Endothelial cell of umbilical vein (primary cell): ENCODE data around the gene IGFBP7.

Source experiments
- CTCF ChIP-seq, 2 donors: IDR thresholded peaks; 1 replicate in 1 of 2; 2 replicates in 1 of 2; pipeline ENCODE4 v1.5.1; 2011; ENCODE audit warnings: low read length in 2 of 2, mild to moderate bottlenecking in 2 of 2, moderate library complexity in 2 of 2, control low read depth in 1 of 2, inconsistent platforms in 1 of 2, low read depth in 1 of 2; ENCODE audit not compliant: insufficient read depth in 1 of 2; ENCODE audit errors: extremely low read depth in 1 of 2
- EZH2 ChIP-seq: IDR thresholded peaks from 2 replicates; pipeline ENCODE4 v1.6.1; 2012; ENCODE audit warnings: borderline replicate concordance, low read depth, mild to moderate bottlenecking, moderate library complexity, low read length, inconsistent platforms; ENCODE audit not compliant: severe bottlenecking
- MAX ChIP-seq: IDR thresholded peaks from 2 replicates; pipeline ENCODE4 v1.6.1; 2011; ENCODE audit not compliant: insufficient read depth, insufficient read length
- MYC ChIP-seq: IDR thresholded peaks from one replicate; pipeline ENCODE4 v1.6.1; 2011; ENCODE audit warnings: mild to moderate bottlenecking, low read depth, low read length
- POLR2A ChIP-seq: IDR thresholded peaks from 2 replicates; pipeline ENCODE4 v1.6.1; 2012; ENCODE audit warnings: low read depth, mild to moderate bottlenecking, control low read depth, low read length
- POLR2AphosphoS5 ChIP-seq: IDR thresholded peaks from 2 replicates; pipeline ENCODE4 v1.6.1; 2012; ENCODE audit warnings: low read depth, mild to moderate bottlenecking, control low read depth, low read length, moderate library complexity; ENCODE audit not compliant: insufficient read depth

- TF ChIP-seq CTCF (IDR thresholded peaks at IDR 0.05; ENCODE audit: extremely low read depth in 1 of 2, insufficient read depth in 1 of 2, low read depth in 1 of 2, low read length in 2 of 2) (no peak), POLR2AphosphoS5 (no peak), POLR2A (peak; percentile 20), EZH2 (no peak), MYC (no peak), MAX (no peak)
Measured at GRCh38 chr4:57090079-57090478, 20.1 kb downstream of the IGFBP7 start.
